Neural crest cell (in vitro differentiated cells): ENCODE data around the gene SFTPA2. TPM values are rescaled to one million over a fixed set of nuclear protein-coding genes. Genes with fewer than 3 reads are reported as not detected.
"Not testable (repeated sequence)": the region's sequence is repeated elsewhere in the genome, so short reads cannot be mapped to it uniquely, and the experiment has no call there.

Experiments used
- DNase-seq: peaks from one replicate; pipeline ENCODE4 v3.0.0; 2021; ENCODE audit warnings: low read depth, mixed read lengths, low spot score
- H3K27ac Mint-ChIP-seq: one replicate; pipeline ENCODE4 v1.8.0; 2021; ENCODE audit warnings: mild to moderate bottlenecking, mixed read lengths; ENCODE audit not compliant: unreplicated experiment
- H3K27me3 Mint-ChIP-seq: 2 replicates; pipeline ENCODE4 v1.8.0; 2021; ENCODE audit warnings: low read depth, mild to moderate bottlenecking, mixed read lengths
- H3K36me3 Mint-ChIP-seq: 2 replicates; pipeline ENCODE4 v1.8.0; 2021; ENCODE audit warnings: low read depth, mild to moderate bottlenecking, mixed read lengths
- H3K4me1 Mint-ChIP-seq: 2 replicates; pipeline ENCODE4 v1.8.0; 2021; ENCODE audit warnings: mixed read lengths
- H3K4me3 Mint-ChIP-seq: one replicate; pipeline ENCODE4 v1.8.0; 2021; ENCODE audit warnings: mild to moderate bottlenecking, mixed read lengths
- H3K9me3 Mint-ChIP-seq: 2 replicates; pipeline ENCODE4 v1.8.0; 2021; ENCODE audit warnings: mixed read lengths
- total RNA-seq: library from RNA; stranded (reverse); gene quantifications from 2 replicates; pipeline ENCODE4 v1.2.1, GENCODE V29; 2021
- TF ChIP-seq, protein P1 (sequence below): fragments of 200-600 bp; sonication (generic); conservative IDR thresholded peaks from 2 replicates; pipeline ENCODE4 v1.5.0; 2021; ENCODE audit warnings: antibody characterized with exemption, mild to moderate bottlenecking

The SFTPA2 gene
- total RNA-seq, 1 donor from 2014 or later = not detected

DNA sequence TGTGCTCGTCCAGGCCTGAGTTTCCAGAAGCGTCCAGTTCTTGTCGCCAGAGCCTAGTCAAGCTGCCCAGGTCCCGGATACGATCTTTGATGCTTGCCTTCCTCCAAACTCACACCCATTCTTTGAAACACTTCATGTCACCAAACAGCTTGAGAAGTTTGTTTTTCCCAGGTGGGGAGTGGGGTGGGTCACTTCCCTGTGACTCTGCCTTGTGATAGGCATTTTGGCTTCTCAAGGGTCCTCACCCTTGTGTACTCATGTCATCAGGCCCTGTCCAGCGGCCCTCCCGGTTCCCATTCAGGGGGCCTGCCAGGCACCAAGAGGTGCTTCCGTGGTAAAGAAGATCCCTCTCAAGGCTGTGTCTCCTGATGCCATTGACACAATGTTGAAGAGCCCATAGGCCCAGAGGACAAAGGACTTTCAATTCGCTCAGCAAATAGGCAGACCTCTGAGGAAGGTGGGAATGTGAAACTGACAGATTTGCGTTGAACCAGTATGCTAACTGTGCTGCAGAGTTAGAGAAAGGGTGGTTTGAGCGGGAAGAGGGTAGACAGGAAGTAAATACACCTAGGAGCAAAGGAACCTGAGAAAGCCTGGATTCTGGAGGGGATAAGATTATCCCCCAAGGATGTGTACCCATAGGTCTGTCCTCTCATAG, 25.8 kb upstream of the SFTPA2 start:
- TF ChIP-seq, protein P1, sequence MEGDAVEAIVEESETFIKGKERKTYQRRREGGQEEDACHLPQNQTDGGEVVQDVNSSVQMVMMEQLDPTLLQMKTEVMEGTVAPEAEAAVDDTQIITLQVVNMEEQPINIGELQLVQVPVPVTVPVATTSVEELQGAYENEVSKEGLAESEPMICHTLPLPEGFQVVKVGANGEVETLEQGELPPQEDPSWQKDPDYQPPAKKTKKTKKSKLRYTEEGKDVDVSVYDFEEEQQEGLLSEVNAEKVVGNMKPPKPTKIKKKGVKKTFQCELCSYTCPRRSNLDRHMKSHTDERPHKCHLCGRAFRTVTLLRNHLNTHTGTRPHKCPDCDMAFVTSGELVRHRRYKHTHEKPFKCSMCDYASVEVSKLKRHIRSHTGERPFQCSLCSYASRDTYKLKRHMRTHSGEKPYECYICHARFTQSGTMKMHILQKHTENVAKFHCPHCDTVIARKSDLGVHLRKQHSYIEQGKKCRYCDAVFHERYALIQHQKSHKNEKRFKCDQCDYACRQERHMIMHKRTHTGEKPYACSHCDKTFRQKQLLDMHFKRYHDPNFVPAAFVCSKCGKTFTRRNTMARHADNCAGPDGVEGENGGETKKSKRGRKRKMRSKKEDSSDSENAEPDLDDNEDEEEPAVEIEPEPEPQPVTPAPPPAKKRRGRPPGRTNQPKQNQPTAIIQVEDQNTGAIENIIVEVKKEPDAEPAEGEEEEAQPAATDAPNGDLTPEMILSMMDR = no peak
- Mint-ChIP-seq H3K36me3 (no peaks in the 10 kb centered on the region), H3K4me1 (no peaks in the 10 kb centered on the region), H3K27me3 (peaks cover 20% of the 10 kb centered on the region), H3K9me3 (no peaks in the 10 kb centered on the region), H3K4me3 (no peak overlapping the region), H3K27ac (no peak overlapping the region)
- DNase-seq = no peak

DNA sequence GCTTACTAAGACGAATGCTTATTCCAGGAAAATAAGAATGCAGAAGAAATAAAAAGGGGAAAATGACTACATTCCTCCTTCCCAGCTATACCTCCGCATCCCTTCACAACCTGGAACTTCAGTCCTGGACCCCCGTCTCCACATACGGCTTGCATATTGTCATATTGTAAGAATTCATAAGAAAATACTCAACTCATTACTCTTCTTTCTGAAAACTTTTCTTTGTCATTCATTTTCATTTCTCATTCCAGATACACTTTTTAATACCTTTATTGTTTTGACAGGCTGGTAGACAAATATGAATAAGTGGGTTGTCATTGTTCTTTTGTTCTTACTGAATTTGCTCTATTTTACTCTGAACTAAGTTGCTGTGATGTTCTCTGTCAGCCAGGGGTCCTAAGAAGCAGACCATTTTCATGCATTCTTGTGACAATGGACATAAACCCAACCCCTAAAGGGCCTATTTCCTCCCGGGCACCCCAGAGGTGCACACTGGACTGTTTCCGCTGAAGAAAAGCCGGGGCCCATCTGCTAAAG, 23.3 kb upstream of the SFTPA2 start:
- no peak for DNase-seq
- TF ChIP-seq, protein P1 = no peak
- Mint-ChIP-seq H3K4me3 (no peak overlapping the region), H3K9me3 (peaks cover 5% of the 10 kb centered on the region), H3K27ac (no peak overlapping the region), H3K36me3 (no peaks in the 10 kb centered on the region), H3K27me3 (peaks cover 11% of the 10 kb centered on the region), H3K4me1 (no peaks in the 10 kb centered on the region)

DNA sequence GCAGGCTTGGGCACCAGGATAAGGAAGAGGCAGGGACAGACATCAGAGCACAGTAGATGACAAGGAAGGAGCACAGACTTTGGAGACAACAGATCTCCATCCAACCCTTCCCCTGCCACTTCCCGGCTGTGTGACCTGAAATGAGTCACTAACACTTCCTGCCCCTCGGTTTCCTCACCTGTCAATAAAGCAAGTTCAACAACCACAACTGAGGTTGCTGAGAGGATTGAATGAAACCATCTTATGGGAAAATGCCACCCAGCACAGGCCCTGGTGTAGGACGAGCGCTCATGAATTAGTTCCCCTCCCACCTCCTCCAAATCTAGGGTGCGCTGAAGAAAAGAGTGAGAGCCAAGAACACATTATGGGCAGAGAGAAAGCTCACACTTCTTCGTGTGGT, 22.7 kb upstream of the SFTPA2 start:
- DNase-seq, H3K9me3 Mint-ChIP-seq, H3K36me3 Mint-ChIP-seq, H3K27ac Mint-ChIP-seq, H3K4me3 Mint-ChIP-seq, H3K4me1 Mint-ChIP-seq: not testable (repeated sequence)
- peaks cover 12% of the 10 kb centered on the region for H3K27me3 Mint-ChIP-seq

DNA sequence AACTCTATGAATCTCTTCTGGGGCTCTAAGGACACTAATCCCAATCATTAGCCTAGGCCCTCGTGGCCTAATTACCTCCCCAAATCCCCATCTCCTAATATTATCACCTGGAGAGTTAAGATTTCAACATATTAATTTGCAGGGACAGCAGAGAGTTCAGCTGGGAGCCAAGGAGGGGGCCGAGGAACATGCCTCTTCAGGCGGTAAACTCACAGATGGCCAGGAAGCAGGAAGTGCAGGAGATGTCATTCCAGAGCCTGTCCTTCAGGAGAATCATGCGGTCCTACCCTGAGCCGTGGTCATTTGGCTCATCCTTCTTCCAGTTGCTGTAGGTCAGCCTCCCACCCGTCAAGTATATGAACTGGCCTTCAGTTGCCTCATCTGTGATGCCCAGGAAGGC, 21.9 kb upstream of the SFTPA2 start:
- Mint-ChIP-seq H3K4me1 (no peaks in the 10 kb centered on the region), H3K4me3 (no peak overlapping the region), H3K27me3 (peaks cover 20% of the 10 kb centered on the region), H3K27ac (no peak overlapping the region), H3K9me3 (peaks cover 5% of the 10 kb centered on the region), H3K36me3 (no peaks in the 10 kb centered on the region)
- DNase-seq = no peak
- TF ChIP-seq, protein P1 = no peak

DNA sequence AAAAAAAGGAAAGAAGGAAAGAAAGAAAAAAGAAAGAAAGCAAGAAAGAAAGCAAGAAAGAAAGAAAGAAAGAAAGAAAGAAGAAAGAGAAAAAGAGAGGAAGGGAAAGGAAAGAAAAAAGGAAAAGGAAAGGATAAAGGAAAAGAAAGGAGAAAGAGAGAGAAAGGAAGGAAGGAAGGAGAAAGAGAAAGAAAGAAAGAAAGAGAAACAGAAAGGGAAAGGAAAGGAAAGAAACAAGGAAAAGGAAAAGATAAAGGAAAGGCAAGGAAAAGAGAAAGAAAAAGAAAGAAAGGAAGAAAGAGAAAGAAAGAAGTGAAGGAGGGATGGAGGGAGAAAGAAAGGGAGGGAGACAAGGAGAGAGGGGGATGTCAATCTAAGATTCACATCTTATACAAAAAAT, 20.8 kb upstream of the SFTPA2 start:
- Mint-ChIP-seq H3K27ac (no peak overlapping the region), H3K4me3 (no peak overlapping the region), H3K36me3 (no peaks in the 10 kb centered on the region), H3K9me3 (peaks cover 5% of the 10 kb centered on the region), H3K27me3 (peaks cover 20% of the 10 kb centered on the region), H3K4me1 (no peaks in the 10 kb centered on the region)
- no peak for DNase-seq
- TF ChIP-seq, protein P1 = no peak

DNA sequence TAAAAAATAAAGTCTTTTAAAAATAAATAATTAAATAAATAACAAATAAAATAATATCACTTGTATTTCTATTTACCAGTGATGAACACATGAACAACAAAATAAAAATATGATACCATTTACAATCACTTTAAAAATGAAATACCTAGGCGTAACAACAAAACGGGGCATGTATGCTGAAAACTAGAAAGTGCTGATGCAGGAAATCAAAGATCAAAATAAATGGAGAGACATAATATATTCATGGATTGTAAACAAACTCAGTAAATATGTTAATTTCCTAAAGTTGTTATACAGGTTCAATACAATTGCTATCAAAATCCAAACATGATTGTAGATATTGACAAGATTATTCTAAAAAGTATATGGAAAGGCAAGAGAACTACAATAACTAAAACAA, 19.2 kb upstream of the SFTPA2 start:
- no peak overlapping the region for H3K4me3 Mint-ChIP-seq
- H3K27ac Mint-ChIP-seq = no peak overlapping the region
- TF ChIP-seq, protein P1 = no peak
- H3K9me3 Mint-ChIP-seq = peaks cover 11% of the 10 kb centered on the region
- no peaks in the 10 kb centered on the region for H3K36me3 Mint-ChIP-seq
- no peaks in the 10 kb centered on the region for H3K4me1 Mint-ChIP-seq
- no peak for DNase-seq
- H3K27me3 Mint-ChIP-seq = peaks cover 20% of the 10 kb centered on the region

DNA sequence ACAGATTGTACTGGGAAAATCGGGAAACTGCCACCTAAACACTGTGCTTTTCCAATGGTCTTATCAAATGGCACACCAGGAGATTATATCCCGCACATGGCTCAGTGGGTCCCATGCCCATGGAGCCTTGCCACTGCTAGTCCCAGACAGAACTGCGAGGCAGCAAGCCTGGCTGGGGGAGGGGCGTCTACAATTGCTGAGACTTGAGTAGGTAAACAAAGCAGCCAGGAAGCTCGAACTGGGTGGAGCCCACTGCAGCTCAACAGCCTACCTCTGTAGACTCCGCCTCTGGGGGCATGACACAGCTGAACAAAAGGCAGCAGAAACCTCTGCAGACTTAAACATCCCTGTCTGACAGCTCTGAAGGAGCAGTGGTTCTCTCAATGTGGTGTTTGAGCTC, 10.4 kb upstream of the SFTPA2 start:
- H3K4me1 Mint-ChIP-seq, DNase-seq, H3K27ac Mint-ChIP-seq, H3K4me3 Mint-ChIP-seq, H3K36me3 Mint-ChIP-seq: not testable (repeated sequence)
- H3K27me3 Mint-ChIP-seq = peaks cover 22% of the 10 kb centered on the region
- peaks cover 14% of the 10 kb centered on the region for H3K9me3 Mint-ChIP-seq
